GM23338 (cell line): Measurements from ENCODE around the gene ZNF841. TPM values are rescaled to one million over a fixed set of nuclear protein-coding genes. Genes with fewer than 3 reads are reported as not detected.

Experiments used
- ATAC-seq: fragments of 200-7000 bp; cut with Tn5 transposase; 3 replicates; pipeline ENCODE4 v1.9.1; 2020
- DNase-seq: peaks from one replicate; pipeline ENCODE4 v3.0.0-alpha.2; 2015; ENCODE audit warnings: low spot score
- H2AFZ ChIP-seq: fragments of 200-600 bp; sonication (generic); 2 replicates; pipeline ENCODE4 v1.8.0; 2016; ENCODE audit warnings: antibody characterized with exemption, mild to moderate bottlenecking, moderate library complexity
- H3F3A ChIP-seq: fragments of 200-600 bp; sonication (generic); replicated peaks from 2 replicates; pipeline ENCODE4 v1.8.0; 2017; ENCODE audit warnings: antibody characterized with exemption, mixed run types, low read depth
- H3K27ac ChIP-seq: fragments of 200-600 bp; sonication (generic); 2 replicates; pipeline ENCODE4 v1.6.1; 2016; ENCODE audit warnings: low read depth
- H3K27me3 ChIP-seq: fragments of 200-600 bp; sonication (generic); 2 replicates; pipeline ENCODE4 v1.8.0; 2016; ENCODE audit warnings: mild to moderate bottlenecking, mixed run types, moderate library complexity; ENCODE audit not compliant: insufficient read depth
- H3K36me3 ChIP-seq: fragments of 200-600 bp; sonication (generic); 2 replicates; pipeline ENCODE4 v1.8.0; 2016; ENCODE audit warnings: mild to moderate bottlenecking; ENCODE audit not compliant: insufficient read depth
- H3K4me1 ChIP-seq: fragments of 200-600 bp; sonication (generic); 2 replicates; pipeline ENCODE4 v1.8.0; 2016; ENCODE audit warnings: mild to moderate bottlenecking, moderate library complexity; ENCODE audit not compliant: insufficient read depth
- H3K4me2 ChIP-seq: fragments of 200-600 bp; sonication (generic); 2 replicates; pipeline ENCODE4 v1.7.1; 2017; ENCODE audit warnings: mixed run types
- H3K4me3 ChIP-seq: fragments of 200-600 bp; sonication (generic); 2 replicates; pipeline ENCODE4 v1.6.1; 2016; ENCODE audit warnings: mixed run types
- H3K79me2 ChIP-seq: fragments of 200-600 bp; sonication (generic); replicated peaks from 2 replicates; pipeline ENCODE4 v1.8.0; 2017; ENCODE audit warnings: mild to moderate bottlenecking; ENCODE audit not compliant: insufficient read depth
- H3K9me2 ChIP-seq: fragments of 200-600 bp; sonication (generic); 2 replicates; pipeline ENCODE4 v1.8.0; 2017; ENCODE audit not compliant: insufficient read depth
- H4K20me1 ChIP-seq: fragments of 200-600 bp; sonication (generic); replicated peaks from 2 replicates; pipeline ENCODE4 v1.8.0; 2017; ENCODE audit warnings: mild to moderate bottlenecking; ENCODE audit not compliant: insufficient read depth
- H3K27ac Mint-ChIP-seq: 2 replicates; pipeline ENCODE4 v1.8.0; 2020; ENCODE audit warnings: inconsistent platforms, mild to moderate bottlenecking, moderate library complexity, mixed read lengths
- H3K27me3 Mint-ChIP-seq: 3 replicates; pipeline ENCODE4 v1.8.0; 2022; ENCODE audit warnings: low read depth, mild to moderate bottlenecking, moderate library complexity, mixed read lengths, inconsistent platforms; ENCODE audit not compliant: insufficient read depth, poor library complexity
- H3K36me3 Mint-ChIP-seq: 3 replicates; pipeline ENCODE4 v1.8.0; 2021; ENCODE audit warnings: low read depth, mild to moderate bottlenecking, inconsistent platforms, moderate library complexity, mixed read lengths
- H3K4me1 Mint-ChIP-seq: 3 replicates; pipeline ENCODE4 v1.8.0; 2020; ENCODE audit warnings: mild to moderate bottlenecking, inconsistent platforms, mixed read lengths
- H3K4me3 Mint-ChIP-seq: 3 replicates; pipeline ENCODE4 v1.8.0; 2021; ENCODE audit warnings: moderate library complexity, mild to moderate bottlenecking, inconsistent platforms, mixed read lengths
- H3K9me3 Mint-ChIP-seq: 3 replicates; pipeline ENCODE4 v1.8.0; 2020; ENCODE audit warnings: moderate library complexity, mild to moderate bottlenecking, inconsistent platforms, mixed read lengths
- JUNB ChIP-seq: IDR thresholded peaks from one replicate; pipeline ENCODE4 v1.6.1; 2016; ENCODE audit warnings: antibody characterized with exemption; ENCODE audit not compliant: unreplicated experiment
- NANOG ChIP-seq: IDR thresholded peaks from 2 replicates; pipeline ENCODE4 v1.6.1; 2016; ENCODE audit warnings: antibody characterized with exemption, borderline replicate concordance
- POLR2AphosphoS5 ChIP-seq: IDR thresholded peaks from 2 replicates; pipeline ENCODE4 v1.6.1; 2016; ENCODE audit warnings: antibody characterized with exemption, low read depth
- STAT1 ChIP-seq: IDR thresholded peaks from one replicate; pipeline ENCODE4 v1.6.1; 2016; ENCODE audit warnings: antibody characterized with exemption; ENCODE audit not compliant: unreplicated experiment
- ZNF114 ChIP-seq: fragments of 250-450 bp; sonication (Bioruptor Pico); IDR thresholded peaks from 2 replicates; pipeline ENCODE4 v1.5.0; 2020; ENCODE audit warnings: mild to moderate bottlenecking, moderate library complexity
- ZNF331 ChIP-seq: fragments of 250-450 bp; sonication (Bioruptor Pico); IDR thresholded peaks from 2 replicates; pipeline ENCODE4 v1.5.0; 2020; ENCODE audit warnings: low read depth, mild to moderate bottlenecking, moderate library complexity
- polyA plus RNA-seq: library from polyadenylated mRNA; unstranded; fragments of >200 nt; fragmentation: Nextera tagmentation; extraction: Ambion mirVana; gene quantifications from 2 replicates; pipeline ENCODE4 v1.2.1, GENCODE V29; 2016
- total RNA-seq: library from RNA; depleted of rRNA; stranded (reverse); fragments of >200 nt; shearing (Covaris generic); gene quantifications from 2 replicates; pipeline ENCODE4 v1.2.3, GENCODE V29; 2014
- TF ChIP-seq, protein P1 (sequence below): fragments of 250-450 bp; sonication (Bioruptor Pico); IDR thresholded peaks from 2 replicates; pipeline ENCODE4 v1.5.0; 2020; ENCODE audit warnings: mild to moderate bottlenecking, moderate library complexity
- TF ChIP-seq, protein P2 (sequence below), 2 experiments: fragments of 200-600 bp in 1 of 2; sonication (generic) in 1 of 2; conservative IDR thresholded peaks; 2 replicates each; pipeline versions ENCODE4 v1.5.1 to v1.6.1; 2016 to 2017; ENCODE audit warnings: antibody characterized with exemption in 2 of 2, low read depth in 2 of 2, mild to moderate bottlenecking in 2 of 2, moderate library complexity in 1 of 2
- TF ChIP-seq, protein P3 (sequence below): IDR thresholded peaks from 2 replicates; pipeline ENCODE4 v1.6.1; 2016; ENCODE audit warnings: antibody characterized with exemption
- TF ChIP-seq, protein P4 (sequence below): IDR thresholded peaks from one replicate; pipeline ENCODE4 v1.6.1; 2018; ENCODE audit warnings: antibody characterized with exemption; ENCODE audit not compliant: unreplicated experiment

The ZNF841 gene
- total and polyA plus RNA-seq, 2 experiments from 2014 or later = 5.3 to 12.8 TPM

DNA sequence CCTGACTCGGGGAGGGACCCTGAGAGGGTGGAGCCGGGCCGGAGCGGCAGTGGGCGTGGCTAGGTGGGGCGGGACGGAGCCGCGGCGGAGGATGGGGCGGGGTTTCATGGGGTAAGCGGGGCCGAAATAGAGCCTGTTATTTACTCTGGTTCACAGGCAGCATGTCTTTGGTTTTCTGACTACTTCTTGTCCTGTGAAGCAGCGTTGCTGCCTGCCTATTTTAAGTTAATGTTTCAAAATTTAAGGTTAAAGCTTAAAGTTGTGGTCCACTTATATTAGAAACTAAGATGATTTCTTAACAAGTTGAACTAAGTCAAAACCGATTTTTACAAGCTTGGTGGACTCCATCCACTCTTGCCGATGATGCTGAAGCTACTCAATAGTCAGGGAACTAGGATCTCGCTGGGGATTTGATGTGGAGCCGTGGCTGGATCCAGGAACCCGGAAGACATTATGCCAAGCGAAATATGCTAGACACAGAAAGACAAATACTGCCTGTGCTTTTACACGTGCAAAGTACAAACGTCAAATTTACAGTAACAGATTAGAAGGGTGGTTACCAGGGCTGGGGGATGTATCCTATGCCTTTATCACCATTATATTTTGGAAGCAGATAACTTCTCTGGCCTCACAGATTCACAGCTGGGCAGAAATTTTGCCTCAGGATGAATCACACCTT is 44.6 kb upstream of the ZNF841 start (continued):
- TF ChIP-seq, protein P1, sequence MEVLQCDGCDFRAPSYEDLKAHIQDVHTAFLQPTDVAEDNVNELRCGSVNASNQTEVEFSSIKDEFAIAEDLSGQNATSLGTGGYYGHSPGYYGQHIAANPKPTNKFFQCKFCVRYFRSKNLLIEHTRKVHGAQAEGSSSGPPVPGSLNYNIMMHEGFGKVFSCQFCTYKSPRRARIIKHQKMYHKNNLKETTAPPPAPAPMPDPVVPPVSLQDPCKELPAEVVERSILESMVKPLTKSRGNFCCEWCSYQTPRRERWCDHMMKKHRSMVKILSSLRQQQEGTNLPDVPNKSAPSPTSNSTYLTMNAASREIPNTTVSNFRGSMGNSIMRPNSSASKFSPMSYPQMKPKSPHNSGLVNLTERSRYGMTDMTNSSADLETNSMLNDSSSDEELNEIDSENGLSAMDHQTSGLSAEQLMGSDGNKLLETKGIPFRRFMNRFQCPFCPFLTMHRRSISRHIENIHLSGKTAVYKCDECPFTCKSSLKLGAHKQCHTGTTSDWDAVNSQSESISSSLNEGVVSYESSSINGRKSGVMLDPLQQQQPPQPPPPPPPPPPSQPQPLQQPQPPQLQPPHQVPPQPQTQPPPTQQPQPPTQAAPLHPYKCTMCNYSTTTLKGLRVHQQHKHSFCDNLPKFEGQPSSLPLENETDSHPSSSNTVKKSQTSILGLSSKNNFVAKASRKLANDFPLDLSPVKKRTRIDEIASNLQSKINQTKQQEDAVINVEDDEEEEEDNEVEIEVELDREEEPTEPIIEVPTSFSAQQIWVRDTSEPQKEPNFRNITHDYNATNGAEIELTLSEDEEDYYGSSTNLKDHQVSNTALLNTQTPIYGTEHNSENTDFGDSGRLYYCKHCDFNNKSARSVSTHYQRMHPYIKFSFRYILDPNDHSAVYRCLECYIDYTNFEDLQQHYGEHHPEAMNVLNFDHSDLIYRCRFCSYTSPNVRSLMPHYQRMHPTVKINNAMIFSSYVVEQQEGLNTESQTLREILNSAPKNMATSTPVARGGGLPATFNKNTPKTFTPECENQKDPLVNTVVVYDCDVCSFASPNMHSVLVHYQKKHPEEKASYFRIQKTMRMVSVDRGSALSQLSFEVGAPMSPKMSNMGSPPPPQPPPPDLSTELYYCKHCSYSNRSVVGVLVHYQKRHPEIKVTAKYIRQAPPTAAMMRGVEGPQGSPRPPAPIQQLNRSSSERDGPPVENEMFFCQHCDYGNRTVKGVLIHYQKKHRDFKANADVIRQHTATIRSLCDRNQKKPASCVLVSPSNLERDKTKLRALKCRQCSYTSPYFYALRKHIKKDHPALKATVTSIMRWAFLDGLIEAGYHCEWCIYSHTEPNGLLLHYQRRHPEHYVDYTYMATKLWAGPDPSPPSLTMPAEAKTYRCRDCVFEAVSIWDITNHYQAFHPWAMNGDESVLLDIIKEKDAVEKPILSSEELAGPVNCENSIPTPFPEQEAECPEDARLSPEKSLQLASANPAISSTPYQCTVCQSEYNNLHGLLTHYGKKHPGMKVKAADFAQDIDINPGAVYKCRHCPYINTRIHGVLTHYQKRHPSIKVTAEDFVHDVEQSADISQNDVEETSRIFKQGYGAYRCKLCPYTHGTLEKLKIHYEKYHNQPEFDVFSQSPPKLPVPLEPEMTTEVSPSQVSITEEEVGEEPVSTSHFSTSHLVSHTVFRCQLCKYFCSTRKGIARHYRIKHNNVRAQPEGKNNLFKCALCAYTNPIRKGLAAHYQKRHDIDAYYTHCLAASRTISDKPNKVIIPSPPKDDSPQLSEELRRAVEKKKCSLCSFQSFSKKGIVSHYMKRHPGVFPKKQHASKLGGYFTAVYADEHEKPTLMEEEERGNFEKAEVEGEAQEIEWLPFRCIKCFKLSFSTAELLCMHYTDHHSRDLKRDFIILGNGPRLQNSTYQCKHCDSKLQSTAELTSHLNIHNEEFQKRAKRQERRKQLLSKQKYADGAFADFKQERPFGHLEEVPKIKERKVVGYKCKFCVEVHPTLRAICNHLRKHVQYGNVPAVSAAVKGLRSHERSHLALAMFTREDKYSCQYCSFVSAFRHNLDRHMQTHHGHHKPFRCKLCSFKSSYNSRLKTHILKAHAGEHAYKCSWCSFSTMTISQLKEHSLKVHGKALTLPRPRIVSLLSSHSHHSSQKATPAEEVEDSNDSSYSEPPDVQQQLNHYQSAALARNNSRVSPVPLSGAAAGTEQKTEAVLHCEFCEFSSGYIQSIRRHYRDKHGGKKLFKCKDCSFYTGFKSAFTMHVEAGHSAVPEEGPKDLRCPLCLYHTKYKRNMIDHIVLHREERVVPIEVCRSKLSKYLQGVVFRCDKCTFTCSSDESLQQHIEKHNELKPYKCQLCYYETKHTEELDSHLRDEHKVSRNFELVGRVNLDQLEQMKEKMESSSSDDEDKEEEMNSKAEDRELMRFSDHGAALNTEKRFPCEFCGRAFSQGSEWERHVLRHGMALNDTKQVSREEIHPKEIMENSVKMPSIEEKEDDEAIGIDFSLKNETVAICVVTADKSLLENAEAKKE = no peak
- no peak for TF ChIP-seq STAT1
- no peak for TF ChIP-seq POLR2AphosphoS5

DNA sequence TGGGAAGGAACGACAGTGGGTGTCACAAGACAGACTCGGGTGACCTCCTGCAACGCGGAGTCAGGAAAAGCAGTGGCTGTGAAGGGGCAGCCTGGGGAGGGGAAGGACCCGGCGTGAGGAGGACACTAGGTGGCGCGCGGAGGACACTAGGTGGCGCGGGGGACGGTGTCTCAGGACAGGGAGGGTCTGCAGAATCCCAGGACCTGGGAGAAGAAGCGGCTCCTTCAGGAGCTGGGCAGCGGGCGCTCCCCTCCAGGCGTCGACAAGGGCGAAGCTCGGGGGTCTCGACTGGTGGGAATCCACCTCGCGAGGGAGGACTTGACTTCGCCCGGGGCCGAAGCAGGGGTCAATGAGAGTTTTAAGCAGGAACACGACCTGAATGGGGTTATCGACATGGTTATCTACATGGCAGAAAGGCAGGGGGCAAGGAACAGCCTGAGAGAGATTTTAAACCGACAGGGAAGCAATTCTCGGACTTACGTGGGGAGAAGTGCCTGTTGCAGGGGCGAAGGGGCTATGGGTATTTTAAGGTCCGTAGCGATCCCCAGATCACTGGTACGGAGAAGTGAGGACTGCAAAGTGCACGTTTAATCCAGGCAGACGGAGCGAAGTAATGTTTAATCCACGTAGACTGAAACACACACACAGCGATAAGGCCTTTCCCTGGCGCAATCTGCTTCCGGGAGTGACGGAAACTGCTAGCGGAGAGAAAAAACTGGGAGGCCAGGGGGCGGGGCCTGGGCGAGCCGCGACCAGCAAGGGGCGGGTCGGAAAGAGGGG is 43.9 kb upstream of the ZNF841 start, which contains the start of gene ZNF616:
ZNF616 (minus strand) TSS at position 687 of the 780 bp plus-strand sequence. CDS start 9,426 bp downstream, outside the sequence.
- Histone ChIP-seq H3K79me2 (peaks cover 44% of the 10 kb centered on the region), H3K36me3 (no peaks in the 10 kb centered on the region), H3F3A (peaks cover 6% of the 10 kb centered on the region; the same call in 1 of the 2 replicates), H2AFZ (peak within 1 kb of the TSS; percentile 95), H3K4me3 (peak within 1 kb of the TSS; percentile 88), H3K4me1 (peaks cover 8% of the 10 kb centered on the region; the same call in 1 of the 2 replicates), H3K27me3 (no peaks in the 10 kb centered on the region), H3K4me2 (peak within 1 kb of the TSS; percentile 92), H3K27ac (peak within 1 kb of the TSS; percentile 96), H3K9me2 (no peaks in the 10 kb centered on the region), H4K20me1 (peaks cover under 1% of the 10 kb centered on the region; the same call in 1 of the 2 replicates)
- peak; percentile 94 for ATAC-seq
- peak; percentile 96 for DNase-seq
- Mint-ChIP-seq H3K36me3 (peaks cover 45% of the 10 kb centered on the region), H3K4me3 (peak within 1 kb of the TSS; percentile 96), H3K27me3 (peaks cover 6% of the 10 kb centered on the region), H3K9me3 (peaks cover 32% of the 10 kb centered on the region), H3K4me1 (peaks cover 15% of the 10 kb centered on the region; the same call in 2 of the 3 replicates), H3K27ac (peak within 1 kb of the TSS; percentile 99)
- TF ChIP-seq POLR2AphosphoS5 (peak; percentile 86), JUNB (no peak), NANOG (no peak), ZNF114 (CRISPR knock-in tag) (no peak), ZNF331 (CRISPR knock-in tag) (no peak), STAT1 (no peak)
- TF ChIP-seq, protein P2, sequence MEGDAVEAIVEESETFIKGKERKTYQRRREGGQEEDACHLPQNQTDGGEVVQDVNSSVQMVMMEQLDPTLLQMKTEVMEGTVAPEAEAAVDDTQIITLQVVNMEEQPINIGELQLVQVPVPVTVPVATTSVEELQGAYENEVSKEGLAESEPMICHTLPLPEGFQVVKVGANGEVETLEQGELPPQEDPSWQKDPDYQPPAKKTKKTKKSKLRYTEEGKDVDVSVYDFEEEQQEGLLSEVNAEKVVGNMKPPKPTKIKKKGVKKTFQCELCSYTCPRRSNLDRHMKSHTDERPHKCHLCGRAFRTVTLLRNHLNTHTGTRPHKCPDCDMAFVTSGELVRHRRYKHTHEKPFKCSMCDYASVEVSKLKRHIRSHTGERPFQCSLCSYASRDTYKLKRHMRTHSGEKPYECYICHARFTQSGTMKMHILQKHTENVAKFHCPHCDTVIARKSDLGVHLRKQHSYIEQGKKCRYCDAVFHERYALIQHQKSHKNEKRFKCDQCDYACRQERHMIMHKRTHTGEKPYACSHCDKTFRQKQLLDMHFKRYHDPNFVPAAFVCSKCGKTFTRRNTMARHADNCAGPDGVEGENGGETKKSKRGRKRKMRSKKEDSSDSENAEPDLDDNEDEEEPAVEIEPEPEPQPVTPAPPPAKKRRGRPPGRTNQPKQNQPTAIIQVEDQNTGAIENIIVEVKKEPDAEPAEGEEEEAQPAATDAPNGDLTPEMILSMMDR (conservative IDR thresholded peaks at IDR 0.05; ENCODE audit: low read depth in 2 of 2) = peak; percentile 75 to 94
- TF ChIP-seq, protein P3, sequence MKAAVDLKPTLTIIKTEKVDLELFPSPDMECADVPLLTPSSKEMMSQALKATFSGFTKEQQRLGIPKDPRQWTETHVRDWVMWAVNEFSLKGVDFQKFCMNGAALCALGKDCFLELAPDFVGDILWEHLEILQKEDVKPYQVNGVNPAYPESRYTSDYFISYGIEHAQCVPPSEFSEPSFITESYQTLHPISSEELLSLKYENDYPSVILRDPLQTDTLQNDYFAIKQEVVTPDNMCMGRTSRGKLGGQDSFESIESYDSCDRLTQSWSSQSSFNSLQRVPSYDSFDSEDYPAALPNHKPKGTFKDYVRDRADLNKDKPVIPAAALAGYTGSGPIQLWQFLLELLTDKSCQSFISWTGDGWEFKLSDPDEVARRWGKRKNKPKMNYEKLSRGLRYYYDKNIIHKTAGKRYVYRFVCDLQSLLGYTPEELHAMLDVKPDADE = peak; percentile 54
- TF ChIP-seq, protein P4, sequence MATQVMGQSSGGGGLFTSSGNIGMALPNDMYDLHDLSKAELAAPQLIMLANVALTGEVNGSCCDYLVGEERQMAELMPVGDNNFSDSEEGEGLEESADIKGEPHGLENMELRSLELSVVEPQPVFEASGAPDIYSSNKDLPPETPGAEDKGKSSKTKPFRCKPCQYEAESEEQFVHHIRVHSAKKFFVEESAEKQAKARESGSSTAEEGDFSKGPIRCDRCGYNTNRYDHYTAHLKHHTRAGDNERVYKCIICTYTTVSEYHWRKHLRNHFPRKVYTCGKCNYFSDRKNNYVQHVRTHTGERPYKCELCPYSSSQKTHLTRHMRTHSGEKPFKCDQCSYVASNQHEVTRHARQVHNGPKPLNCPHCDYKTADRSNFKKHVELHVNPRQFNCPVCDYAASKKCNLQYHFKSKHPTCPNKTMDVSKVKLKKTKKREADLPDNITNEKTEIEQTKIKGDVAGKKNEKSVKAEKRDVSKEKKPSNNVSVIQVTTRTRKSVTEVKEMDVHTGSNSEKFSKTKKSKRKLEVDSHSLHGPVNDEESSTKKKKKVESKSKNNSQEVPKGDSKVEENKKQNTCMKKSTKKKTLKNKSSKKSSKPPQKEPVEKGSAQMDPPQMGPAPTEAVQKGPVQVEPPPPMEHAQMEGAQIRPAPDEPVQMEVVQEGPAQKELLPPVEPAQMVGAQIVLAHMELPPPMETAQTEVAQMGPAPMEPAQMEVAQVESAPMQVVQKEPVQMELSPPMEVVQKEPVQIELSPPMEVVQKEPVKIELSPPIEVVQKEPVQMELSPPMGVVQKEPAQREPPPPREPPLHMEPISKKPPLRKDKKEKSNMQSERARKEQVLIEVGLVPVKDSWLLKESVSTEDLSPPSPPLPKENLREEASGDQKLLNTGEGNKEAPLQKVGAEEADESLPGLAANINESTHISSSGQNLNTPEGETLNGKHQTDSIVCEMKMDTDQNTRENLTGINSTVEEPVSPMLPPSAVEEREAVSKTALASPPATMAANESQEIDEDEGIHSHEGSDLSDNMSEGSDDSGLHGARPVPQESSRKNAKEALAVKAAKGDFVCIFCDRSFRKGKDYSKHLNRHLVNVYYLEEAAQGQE = no peak
